NCI-H146 treated with DMSO at 0.1 percent for 48 hours (cell line): ENCODE measurements around the gene PIGU.
"Not testable (repeated sequence)": the region's sequence is repeated elsewhere in the genome, so short reads cannot be mapped to it uniquely, and the experiment has no call there.

ENCODE experiments used
- DNase-seq: peaks from one replicate; lab custom pipeline; 2025; ENCODE audit not compliant: unreplicated experiment; lab: John Stamatoyannopoulos, UW

PIGU gene

GRCh38 chr20:34536798-34537394, 140.0 kb downstream of the PIGU start:
- DNase-seq: no peak

GRCh38 chr20:34535857-34536256, 141.0 kb downstream of the PIGU start:
- DNase-seq: no peak

GRCh38 chr20:34535301-34535840, 141.5 kb downstream of the PIGU start:
- no peak for DNase-seq

- DNase-seq: no peak
Observed at GRCh38 chr20:34534391-34535165, 142.3 kb downstream of the PIGU start.

- no peak for DNase-seq
Observed at GRCh38 chr20:34532756-34533155, 144.1 kb downstream of the PIGU start.

- no peak for DNase-seq
Observed at GRCh38 chr20:34532320-34532719, 144.6 kb downstream of the PIGU start.

- no peak for DNase-seq
Observed at GRCh38 chr20:34531608-34532265, 145.2 kb downstream of the PIGU start.

- DNase-seq: no peak
Observed at GRCh38 chr20:34530342-34530741, 146.6 kb downstream of the PIGU start.

- DNase-seq: no peak
Observed at GRCh38 chr20:34529742-34530141, 147.2 kb downstream of the PIGU start.

- DNase-seq: no peak
Observed at GRCh38 chr20:34528921-34529297, 148.0 kb downstream of the PIGU start.

- no peak for DNase-seq
Observed at GRCh38 chr20:34527016-34527415, 149.9 kb downstream of the PIGU start.

GRCh38 chr20:34526466-34526865, 150.4 kb downstream of the PIGU start:
- DNase-seq: no peak

- no peak for DNase-seq
Observed at GRCh38 chr20:34525709-34526416, 151.0 kb downstream of the PIGU start.

- no peak for DNase-seq
Observed at GRCh38 chr20:34525342-34525708, 151.6 kb downstream of the PIGU start.

GRCh38 chr20:34524426-34524825, 152.5 kb downstream of the PIGU start:
- DNase-seq: no peak

- no peak for DNase-seq
Observed at GRCh38 chr20:34522969-34523871, 153.7 kb downstream of the PIGU start.

GRCh38 chr20:34519841-34520240, 157.1 kb downstream of the PIGU start:
- DNase-seq: not testable (repeated sequence)

- DNase-seq: not testable (repeated sequence)
Observed at GRCh38 chr20:34518863-34519262, 158.0 kb downstream of the PIGU start.

- no peak for DNase-seq
Observed at GRCh38 chr20:34517114-34517505, 159.8 kb downstream of the PIGU start.
